GM23338 (cell line): Measurements from ENCODE around the gene ATP4A.

Source experiments
- EZH2 ChIP-seq: fragments of 200-600 bp; sonication (generic); IDR thresholded peaks from one replicate; pipeline ENCODE4 v1.8.0; 2017; ENCODE audit warnings: antibody characterized with exemption, mild to moderate bottlenecking, low read depth; ENCODE audit not compliant: unreplicated experiment
- EZH2phosphoT487 ChIP-seq: fragments of 200-600 bp; sonication (generic); IDR thresholded peaks from one replicate; pipeline ENCODE4 v1.8.1; 2018; ENCODE audit warnings: antibody characterized with exemption; ENCODE audit not compliant: unreplicated experiment
- NANOG ChIP-seq: IDR thresholded peaks from 2 replicates; pipeline ENCODE4 v1.6.1; 2016; ENCODE audit warnings: antibody characterized with exemption, borderline replicate concordance
- POLR2AphosphoS5 ChIP-seq: IDR thresholded peaks from 2 replicates; pipeline ENCODE4 v1.6.1; 2016; ENCODE audit warnings: antibody characterized with exemption, low read depth
- STAT1 ChIP-seq: IDR thresholded peaks from one replicate; pipeline ENCODE4 v1.6.1; 2016; ENCODE audit warnings: antibody characterized with exemption; ENCODE audit not compliant: unreplicated experiment
- ZNF331 ChIP-seq: fragments of 250-450 bp; sonication (Bioruptor Pico); IDR thresholded peaks from 2 replicates; pipeline ENCODE4 v1.5.0; 2020; ENCODE audit warnings: low read depth, mild to moderate bottlenecking, moderate library complexity
- TF ChIP-seq, protein P1 (sequence below), 2 experiments: fragments of 200-600 bp in 1 of 2; sonication (generic) in 1 of 2; conservative IDR thresholded peaks; 2 replicates each; pipeline versions ENCODE4 v1.5.1 to v1.6.1; 2016 to 2017; ENCODE audit warnings: antibody characterized with exemption in 2 of 2, low read depth in 2 of 2, mild to moderate bottlenecking in 2 of 2, moderate library complexity in 1 of 2
- TF ChIP-seq, protein P2 (sequence below): IDR thresholded peaks from one replicate; pipeline ENCODE4 v1.6.1; 2018; ENCODE audit warnings: antibody characterized with exemption; ENCODE audit not compliant: unreplicated experiment
- TF ChIP-seq, protein P3 (sequence below): fragments of 250-450 bp; sonication (Bioruptor Pico); IDR thresholded peaks from 2 replicates; pipeline ENCODE4 v1.5.0; 2020; ENCODE audit warnings: mild to moderate bottlenecking, moderate library complexity
- TF ChIP-seq, protein P4 (sequence below): IDR thresholded peaks from 2 replicates; pipeline ENCODE4 v1.6.1; 2016; ENCODE audit warnings: antibody characterized with exemption

DNA sequence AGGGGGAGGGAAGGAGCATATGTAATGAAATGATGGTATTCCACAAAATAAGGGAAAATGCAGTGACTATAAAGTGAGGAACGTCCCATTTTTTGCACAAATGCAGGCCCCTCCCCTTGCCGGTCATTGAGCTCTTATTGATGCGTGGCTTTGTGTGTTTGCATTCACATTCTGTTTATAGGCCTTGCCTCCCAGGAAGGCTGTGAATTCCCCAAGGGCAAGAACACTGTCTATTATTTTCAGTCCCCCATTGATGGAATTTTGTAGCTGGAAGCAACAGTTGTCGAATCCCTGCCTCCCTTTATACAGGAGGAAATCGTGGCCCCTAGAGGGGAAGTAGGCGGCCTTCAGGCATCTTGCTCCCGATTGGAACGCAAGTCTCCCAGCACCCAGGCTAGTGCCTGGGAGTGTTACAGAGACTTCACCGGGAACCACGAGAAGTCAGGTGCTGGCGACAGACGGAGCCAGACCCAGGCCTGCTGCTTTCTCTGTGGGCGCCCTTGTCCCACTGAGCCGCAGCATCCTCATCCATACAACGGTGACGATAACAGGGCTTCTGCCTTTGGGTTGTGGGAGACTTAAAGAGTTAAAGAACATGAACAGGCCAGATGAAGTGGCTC lies 42.2 kb downstream of the ATP4A start:
- TF ChIP-seq, protein P1, sequence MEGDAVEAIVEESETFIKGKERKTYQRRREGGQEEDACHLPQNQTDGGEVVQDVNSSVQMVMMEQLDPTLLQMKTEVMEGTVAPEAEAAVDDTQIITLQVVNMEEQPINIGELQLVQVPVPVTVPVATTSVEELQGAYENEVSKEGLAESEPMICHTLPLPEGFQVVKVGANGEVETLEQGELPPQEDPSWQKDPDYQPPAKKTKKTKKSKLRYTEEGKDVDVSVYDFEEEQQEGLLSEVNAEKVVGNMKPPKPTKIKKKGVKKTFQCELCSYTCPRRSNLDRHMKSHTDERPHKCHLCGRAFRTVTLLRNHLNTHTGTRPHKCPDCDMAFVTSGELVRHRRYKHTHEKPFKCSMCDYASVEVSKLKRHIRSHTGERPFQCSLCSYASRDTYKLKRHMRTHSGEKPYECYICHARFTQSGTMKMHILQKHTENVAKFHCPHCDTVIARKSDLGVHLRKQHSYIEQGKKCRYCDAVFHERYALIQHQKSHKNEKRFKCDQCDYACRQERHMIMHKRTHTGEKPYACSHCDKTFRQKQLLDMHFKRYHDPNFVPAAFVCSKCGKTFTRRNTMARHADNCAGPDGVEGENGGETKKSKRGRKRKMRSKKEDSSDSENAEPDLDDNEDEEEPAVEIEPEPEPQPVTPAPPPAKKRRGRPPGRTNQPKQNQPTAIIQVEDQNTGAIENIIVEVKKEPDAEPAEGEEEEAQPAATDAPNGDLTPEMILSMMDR (conservative IDR thresholded peaks at IDR 0.05; ENCODE audit: low read depth in 2 of 2): no peak
- TF ChIP-seq NANOG: no peak
- no peak for TF ChIP-seq EZH2
- no peak for TF ChIP-seq POLR2AphosphoS5
- no peak for TF ChIP-seq ZNF331 (CRISPR knock-in tag)
- TF ChIP-seq, protein P2, sequence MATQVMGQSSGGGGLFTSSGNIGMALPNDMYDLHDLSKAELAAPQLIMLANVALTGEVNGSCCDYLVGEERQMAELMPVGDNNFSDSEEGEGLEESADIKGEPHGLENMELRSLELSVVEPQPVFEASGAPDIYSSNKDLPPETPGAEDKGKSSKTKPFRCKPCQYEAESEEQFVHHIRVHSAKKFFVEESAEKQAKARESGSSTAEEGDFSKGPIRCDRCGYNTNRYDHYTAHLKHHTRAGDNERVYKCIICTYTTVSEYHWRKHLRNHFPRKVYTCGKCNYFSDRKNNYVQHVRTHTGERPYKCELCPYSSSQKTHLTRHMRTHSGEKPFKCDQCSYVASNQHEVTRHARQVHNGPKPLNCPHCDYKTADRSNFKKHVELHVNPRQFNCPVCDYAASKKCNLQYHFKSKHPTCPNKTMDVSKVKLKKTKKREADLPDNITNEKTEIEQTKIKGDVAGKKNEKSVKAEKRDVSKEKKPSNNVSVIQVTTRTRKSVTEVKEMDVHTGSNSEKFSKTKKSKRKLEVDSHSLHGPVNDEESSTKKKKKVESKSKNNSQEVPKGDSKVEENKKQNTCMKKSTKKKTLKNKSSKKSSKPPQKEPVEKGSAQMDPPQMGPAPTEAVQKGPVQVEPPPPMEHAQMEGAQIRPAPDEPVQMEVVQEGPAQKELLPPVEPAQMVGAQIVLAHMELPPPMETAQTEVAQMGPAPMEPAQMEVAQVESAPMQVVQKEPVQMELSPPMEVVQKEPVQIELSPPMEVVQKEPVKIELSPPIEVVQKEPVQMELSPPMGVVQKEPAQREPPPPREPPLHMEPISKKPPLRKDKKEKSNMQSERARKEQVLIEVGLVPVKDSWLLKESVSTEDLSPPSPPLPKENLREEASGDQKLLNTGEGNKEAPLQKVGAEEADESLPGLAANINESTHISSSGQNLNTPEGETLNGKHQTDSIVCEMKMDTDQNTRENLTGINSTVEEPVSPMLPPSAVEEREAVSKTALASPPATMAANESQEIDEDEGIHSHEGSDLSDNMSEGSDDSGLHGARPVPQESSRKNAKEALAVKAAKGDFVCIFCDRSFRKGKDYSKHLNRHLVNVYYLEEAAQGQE: no peak
- no peak for TF ChIP-seq EZH2phosphoT487
- no peak for TF ChIP-seq STAT1
- TF ChIP-seq, protein P3, sequence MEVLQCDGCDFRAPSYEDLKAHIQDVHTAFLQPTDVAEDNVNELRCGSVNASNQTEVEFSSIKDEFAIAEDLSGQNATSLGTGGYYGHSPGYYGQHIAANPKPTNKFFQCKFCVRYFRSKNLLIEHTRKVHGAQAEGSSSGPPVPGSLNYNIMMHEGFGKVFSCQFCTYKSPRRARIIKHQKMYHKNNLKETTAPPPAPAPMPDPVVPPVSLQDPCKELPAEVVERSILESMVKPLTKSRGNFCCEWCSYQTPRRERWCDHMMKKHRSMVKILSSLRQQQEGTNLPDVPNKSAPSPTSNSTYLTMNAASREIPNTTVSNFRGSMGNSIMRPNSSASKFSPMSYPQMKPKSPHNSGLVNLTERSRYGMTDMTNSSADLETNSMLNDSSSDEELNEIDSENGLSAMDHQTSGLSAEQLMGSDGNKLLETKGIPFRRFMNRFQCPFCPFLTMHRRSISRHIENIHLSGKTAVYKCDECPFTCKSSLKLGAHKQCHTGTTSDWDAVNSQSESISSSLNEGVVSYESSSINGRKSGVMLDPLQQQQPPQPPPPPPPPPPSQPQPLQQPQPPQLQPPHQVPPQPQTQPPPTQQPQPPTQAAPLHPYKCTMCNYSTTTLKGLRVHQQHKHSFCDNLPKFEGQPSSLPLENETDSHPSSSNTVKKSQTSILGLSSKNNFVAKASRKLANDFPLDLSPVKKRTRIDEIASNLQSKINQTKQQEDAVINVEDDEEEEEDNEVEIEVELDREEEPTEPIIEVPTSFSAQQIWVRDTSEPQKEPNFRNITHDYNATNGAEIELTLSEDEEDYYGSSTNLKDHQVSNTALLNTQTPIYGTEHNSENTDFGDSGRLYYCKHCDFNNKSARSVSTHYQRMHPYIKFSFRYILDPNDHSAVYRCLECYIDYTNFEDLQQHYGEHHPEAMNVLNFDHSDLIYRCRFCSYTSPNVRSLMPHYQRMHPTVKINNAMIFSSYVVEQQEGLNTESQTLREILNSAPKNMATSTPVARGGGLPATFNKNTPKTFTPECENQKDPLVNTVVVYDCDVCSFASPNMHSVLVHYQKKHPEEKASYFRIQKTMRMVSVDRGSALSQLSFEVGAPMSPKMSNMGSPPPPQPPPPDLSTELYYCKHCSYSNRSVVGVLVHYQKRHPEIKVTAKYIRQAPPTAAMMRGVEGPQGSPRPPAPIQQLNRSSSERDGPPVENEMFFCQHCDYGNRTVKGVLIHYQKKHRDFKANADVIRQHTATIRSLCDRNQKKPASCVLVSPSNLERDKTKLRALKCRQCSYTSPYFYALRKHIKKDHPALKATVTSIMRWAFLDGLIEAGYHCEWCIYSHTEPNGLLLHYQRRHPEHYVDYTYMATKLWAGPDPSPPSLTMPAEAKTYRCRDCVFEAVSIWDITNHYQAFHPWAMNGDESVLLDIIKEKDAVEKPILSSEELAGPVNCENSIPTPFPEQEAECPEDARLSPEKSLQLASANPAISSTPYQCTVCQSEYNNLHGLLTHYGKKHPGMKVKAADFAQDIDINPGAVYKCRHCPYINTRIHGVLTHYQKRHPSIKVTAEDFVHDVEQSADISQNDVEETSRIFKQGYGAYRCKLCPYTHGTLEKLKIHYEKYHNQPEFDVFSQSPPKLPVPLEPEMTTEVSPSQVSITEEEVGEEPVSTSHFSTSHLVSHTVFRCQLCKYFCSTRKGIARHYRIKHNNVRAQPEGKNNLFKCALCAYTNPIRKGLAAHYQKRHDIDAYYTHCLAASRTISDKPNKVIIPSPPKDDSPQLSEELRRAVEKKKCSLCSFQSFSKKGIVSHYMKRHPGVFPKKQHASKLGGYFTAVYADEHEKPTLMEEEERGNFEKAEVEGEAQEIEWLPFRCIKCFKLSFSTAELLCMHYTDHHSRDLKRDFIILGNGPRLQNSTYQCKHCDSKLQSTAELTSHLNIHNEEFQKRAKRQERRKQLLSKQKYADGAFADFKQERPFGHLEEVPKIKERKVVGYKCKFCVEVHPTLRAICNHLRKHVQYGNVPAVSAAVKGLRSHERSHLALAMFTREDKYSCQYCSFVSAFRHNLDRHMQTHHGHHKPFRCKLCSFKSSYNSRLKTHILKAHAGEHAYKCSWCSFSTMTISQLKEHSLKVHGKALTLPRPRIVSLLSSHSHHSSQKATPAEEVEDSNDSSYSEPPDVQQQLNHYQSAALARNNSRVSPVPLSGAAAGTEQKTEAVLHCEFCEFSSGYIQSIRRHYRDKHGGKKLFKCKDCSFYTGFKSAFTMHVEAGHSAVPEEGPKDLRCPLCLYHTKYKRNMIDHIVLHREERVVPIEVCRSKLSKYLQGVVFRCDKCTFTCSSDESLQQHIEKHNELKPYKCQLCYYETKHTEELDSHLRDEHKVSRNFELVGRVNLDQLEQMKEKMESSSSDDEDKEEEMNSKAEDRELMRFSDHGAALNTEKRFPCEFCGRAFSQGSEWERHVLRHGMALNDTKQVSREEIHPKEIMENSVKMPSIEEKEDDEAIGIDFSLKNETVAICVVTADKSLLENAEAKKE: no peak
- TF ChIP-seq, protein P4, sequence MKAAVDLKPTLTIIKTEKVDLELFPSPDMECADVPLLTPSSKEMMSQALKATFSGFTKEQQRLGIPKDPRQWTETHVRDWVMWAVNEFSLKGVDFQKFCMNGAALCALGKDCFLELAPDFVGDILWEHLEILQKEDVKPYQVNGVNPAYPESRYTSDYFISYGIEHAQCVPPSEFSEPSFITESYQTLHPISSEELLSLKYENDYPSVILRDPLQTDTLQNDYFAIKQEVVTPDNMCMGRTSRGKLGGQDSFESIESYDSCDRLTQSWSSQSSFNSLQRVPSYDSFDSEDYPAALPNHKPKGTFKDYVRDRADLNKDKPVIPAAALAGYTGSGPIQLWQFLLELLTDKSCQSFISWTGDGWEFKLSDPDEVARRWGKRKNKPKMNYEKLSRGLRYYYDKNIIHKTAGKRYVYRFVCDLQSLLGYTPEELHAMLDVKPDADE: no peak
